Measurements from ENCODE around the gene FBXL3. TPM values are rescaled to one million over a fixed set of nuclear protein-coding genes. Genes with fewer than 3 reads are reported as not detected.

The FBXL3 gene
- total and polyA plus RNA-seq, 2 of the 4 experiments (the other 2 are of a cell fraction), result 15.3 to 43.6 TPM

DNA sequence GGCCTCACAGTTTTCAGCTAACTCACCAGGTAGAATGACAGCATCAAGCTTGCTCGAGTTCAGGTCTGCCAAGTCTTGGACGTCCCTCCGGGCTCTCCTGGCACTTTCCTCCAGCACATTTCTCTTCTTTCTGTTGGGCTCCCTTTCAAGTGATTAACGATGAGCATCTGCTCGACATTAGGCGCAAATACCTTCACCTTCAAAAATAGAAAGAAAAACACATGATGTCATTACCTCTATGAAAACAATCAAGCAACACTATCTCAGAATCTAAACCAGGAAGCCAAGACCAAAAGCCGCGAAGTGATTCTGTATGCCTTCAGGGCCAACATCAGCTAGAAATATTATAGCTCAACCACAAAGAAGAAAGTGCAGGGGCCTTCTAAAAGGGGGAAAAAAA lies 50.5 kb downstream of the FBXL3 start:
- no peak overlapping the region for H3K27ac ChIP-seq (ENCODE audit: insufficient read depth, low read length)
- no peaks in the 10 kb centered on the region for H3K9me3 ChIP-seq (ENCODE audit: control insufficient read depth, insufficient read depth, low read length)
- WGBS, 2 experiments (ENCODE audit: extremely low coverage in 2 of 2, insufficient read length in 1 of 2), result 43% methylated on average over 4 of the region's 8 CpGs; no CpG with 5 or more reads in 1 of the 2 experiments
- no peak for DNase-seq
- H3K4me1 ChIP-seq (ENCODE audit: control insufficient read depth, insufficient read depth, low read length), result no peaks in the 10 kb centered on the region
- peaks cover 25% of the 10 kb centered on the region for H3K27me3 ChIP-seq (ENCODE audit: control insufficient read depth, insufficient read depth, low read length)
- H3K4me2 ChIP-seq (ENCODE audit: low read depth, low read length), result no peak overlapping the region
- no peak overlapping the region for H2AFZ ChIP-seq (replicated peaks; ENCODE audit: low read length, poor library complexity)
- no peak overlapping the region for H2BK120ac ChIP-seq (ENCODE audit: low read depth, low read length)
- ChIA-PET CTCF (interaction anchor here (0.6 kb wide), 1 partner anchor 1528 kb away, joined by 6 read pairs; no protein-coding TSS in a partner anchor), POLR2A (ENCODE audit: unreplicated experiment) (no interaction called here)
- H4K91ac ChIP-seq (ENCODE audit: insufficient read depth, low read depth, low read length), result no peak overlapping the region
- ATAC-seq (ENCODE audit: low read depth), result no peak
- no peak overlapping the region for H3K56ac ChIP-seq (ENCODE audit: extremely low read depth, insufficient read depth, low read length)
- dilution Hi-C loops (cut with HindIII; ENCODE audit: low sequenced_read_pairs, unreplicated experiment), result no loop called here
- no peak overlapping the region for H2AK9ac ChIP-seq (replicated peaks; ENCODE audit: low read depth, low read length, poor library complexity)
- H3K36me3 ChIP-seq (ENCODE audit: control insufficient read depth, insufficient read depth, low read length), result no peaks in the 10 kb centered on the region
- intact Hi-C loops (cut with micrococcal nuclease), result no loop called here
- H3K18ac ChIP-seq (ENCODE audit: low read depth, low read length), result no peak overlapping the region
- TF ChIP-seq NFE2L2 (IDR thresholded peaks at IDR 0.05; ENCODE audit: low read depth, low read length) (no peak), POLR2A (IDR thresholded peaks at IDR 0.05; ENCODE audit: low read depth, low read length) (no peak), RFX5 (IDR thresholded peaks at IDR 0.05; ENCODE audit: low read depth, low read length) (no peak)
- H3K79me1 ChIP-seq (ENCODE audit: low read depth in 1 of 2, low read length in 2 of 2), result no peaks in the 10 kb centered on the region
- no peaks in the 10 kb centered on the region for H3K9me1 ChIP-seq (ENCODE audit: insufficient read depth, low read length)
- H4K8ac ChIP-seq (ENCODE audit: low read depth in 2 of 2, low read length in 2 of 2), result no peak overlapping the region
- no TSS peak for BruUV-seq (replicated peaks)
- H4K20me1 ChIP-seq (ENCODE audit: insufficient read depth, low read length), result no peaks in the 10 kb centered on the region
- H3K23ac ChIP-seq (ENCODE audit: low read depth, low read length), result no peak overlapping the region
- no peak overlapping the region for H2AK5ac ChIP-seq (ENCODE audit: low read depth, low read length)
- H3K4ac ChIP-seq (ENCODE audit: low read depth, low read length), result no peak overlapping the region
- in situ Hi-C loops (cut with MboI; ENCODE audit: low sequenced_read_pairs), result loop anchor here (25.0 kb wide), 1 partner anchor 1289 kb away; no protein-coding TSS in a partner anchor
- H3K4me3 ChIP-seq (ENCODE audit: insufficient read depth, low read depth, low read length), result no peak overlapping the region
- H3K9ac ChIP-seq (ENCODE audit: low read depth, low read length), result no peak overlapping the region
- no peak overlapping the region for H2BK5ac ChIP-seq (ENCODE audit: low read depth, low read length, poor library complexity, severe bottlenecking)
- no peak overlapping the region for H2BK20ac ChIP-seq (ENCODE audit: low read depth, low read length)
- H3K14ac ChIP-seq (replicated peaks; ENCODE audit: low read depth, low read length), result no peak overlapping the region
- H2BK15ac ChIP-seq (ENCODE audit: low read depth, low read length), result no peak overlapping the region
- no peak overlapping the region for H4K5ac ChIP-seq (ENCODE audit: low read depth, low read length)
